Dedifferentiated amniotic fluid mesenchymal stem cell (primary cell): Measurements from ENCODE around the gene CDK5RAP2.
A peak's percentile ranks its signal among the peaks of the same experiment; 100 is the strongest.
"Not testable (repeated sequence)": the region's sequence is repeated elsewhere in the genome, so short reads cannot be mapped to it uniquely, and the experiment has no call there.

Experiments
- DNase-seq: peaks from one replicate; pipeline ENCODE4 v3.0.0-alpha.2; 2016; ENCODE audit errors: extremely low spot score

Gene CDK5RAP2

DNA sequence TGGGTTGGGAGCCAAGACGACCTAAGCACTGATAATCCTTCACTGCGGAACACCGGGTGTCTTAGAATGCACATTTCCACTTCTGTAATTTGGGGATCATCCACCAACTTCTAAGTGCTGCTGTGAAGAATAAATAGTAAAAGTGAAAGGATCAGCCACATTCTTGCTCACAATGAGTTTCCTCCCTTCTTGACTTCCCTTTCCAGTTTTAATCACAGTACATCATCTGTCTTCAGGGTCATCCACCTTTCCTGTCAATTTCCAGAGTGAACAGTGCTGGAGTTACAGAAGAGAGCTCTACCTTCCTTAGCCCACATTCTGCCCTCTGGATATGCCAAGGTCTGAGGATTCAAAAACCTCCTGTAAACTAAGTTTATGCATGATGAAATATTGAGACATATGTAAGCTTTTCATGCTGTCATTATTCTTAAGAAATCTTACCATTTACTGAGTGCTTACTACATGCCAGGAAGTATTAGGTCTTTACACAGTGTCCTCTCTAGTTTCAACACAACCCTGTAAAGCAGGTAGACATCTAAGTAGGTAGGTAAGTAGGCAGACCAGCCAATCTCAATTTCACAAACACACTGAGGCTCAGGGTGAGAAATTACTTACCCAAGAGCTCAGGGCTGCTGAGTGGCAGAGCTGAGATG lies 105.2 kb downstream of the CDK5RAP2 start:
- peak; percentile 76 for DNase-seq

DNA sequence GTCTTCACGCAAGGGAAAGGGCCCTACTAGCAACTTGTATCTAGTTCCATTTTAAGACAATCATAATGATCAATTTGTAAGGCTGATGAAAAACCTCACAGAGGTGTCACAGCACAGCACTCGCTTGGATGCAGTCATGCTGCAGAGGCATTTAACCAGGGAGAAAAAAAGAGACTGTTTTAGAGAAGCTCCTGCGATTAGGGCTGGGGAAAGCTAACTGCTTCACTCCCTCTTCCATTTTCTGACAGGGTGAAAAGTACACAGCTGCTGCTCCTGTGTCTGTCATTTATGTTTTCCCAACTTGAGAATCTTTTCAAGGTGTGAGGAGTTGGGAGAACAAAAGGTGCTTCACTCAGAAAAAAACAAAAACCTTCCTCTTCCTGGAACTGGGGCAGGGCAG lies 106.4 kb downstream of the CDK5RAP2 start:
- DNase-seq, result no peak

DNA sequence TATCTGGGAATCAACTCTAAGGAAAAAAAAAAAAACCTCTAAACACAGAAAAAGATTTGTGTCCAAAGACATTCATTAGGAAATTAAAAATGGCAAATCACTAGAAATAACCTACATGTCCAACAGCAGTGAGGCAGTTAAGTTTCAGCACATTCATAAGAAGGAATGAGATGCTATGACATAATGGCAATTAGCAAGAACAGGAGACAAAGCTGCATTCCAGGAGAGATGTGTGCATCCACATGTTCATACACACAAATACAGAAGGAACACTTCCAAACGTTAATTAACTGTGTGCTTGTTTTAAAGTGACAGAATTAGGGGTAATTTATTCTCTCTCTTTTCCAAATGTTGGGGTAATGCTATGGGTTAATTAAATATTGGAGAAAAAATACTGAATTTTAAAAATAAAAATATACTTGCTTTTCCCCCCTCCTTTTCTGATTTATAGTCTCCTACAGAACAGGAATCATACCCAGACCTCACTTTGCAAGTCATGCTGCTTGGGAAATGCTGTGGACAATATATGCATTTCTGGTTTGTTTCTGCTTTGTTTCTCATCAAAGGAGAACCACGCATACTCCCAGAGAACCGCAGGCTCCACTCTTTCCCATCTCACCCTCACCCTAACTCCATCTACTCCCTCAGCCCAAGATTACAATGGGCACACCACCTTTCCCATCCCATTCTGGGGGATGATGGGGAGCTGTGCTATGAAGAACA lies 114.1 kb downstream of the CDK5RAP2 start:
- no peak for DNase-seq

DNA sequence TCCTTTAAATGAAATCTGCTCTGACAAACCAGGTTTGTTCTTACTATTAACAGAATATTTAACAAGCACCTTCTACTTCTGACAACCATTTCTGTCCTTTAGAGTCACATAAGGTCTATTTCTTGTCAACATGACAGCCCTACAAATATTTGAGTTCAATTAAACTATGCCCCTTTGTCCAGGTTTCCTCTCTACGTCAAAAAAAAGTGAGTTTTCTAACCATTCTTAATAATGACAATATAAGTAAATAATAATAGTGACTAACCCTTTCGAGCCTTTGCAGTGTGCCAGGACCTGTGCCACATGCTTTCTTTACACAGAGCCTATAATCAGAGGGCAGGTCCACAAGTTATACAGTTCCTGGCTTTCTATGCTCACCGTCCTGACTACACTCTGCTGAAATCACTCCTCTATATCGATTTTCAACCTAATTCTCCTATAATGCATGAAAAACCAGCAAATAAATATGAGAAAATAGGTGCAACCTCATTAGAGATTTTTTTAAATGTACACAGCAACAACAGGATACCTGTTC lies 115.0 kb downstream of the CDK5RAP2 start:
- DNase-seq, result no peak

DNA sequence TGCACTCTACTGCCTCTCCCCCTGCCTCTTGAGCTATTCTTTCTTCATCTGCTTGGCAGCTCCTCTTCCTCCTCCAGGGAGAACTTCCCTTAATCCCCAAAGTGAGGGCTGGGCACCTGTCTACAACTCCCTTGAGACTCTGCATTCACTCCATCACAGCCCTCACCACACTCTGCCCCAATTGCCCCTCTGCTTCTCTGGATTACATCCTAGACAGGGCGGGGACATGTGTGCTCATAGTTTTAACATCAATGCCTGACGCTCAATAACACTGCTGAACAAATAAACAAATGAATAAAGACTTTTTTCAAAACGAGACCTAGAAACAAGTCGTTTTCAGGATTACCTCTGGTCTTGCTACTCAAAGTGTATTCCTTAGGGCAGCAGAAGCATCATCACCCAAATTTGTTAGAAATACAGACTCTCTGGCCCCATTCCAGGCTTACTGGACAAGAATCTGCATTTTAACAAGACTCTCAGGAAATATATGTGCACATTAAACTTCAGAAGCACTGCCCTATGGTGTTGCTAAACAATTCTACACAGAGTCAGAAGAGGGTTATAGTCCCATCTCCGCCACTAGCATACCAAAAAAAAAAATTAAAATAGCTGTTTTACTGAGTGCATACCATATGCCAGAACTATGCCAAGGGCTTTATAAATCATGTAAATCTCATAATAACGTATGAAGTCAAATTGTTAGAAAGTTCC lies 115.6 kb downstream of the CDK5RAP2 start:
- no peak for DNase-seq

DNA sequence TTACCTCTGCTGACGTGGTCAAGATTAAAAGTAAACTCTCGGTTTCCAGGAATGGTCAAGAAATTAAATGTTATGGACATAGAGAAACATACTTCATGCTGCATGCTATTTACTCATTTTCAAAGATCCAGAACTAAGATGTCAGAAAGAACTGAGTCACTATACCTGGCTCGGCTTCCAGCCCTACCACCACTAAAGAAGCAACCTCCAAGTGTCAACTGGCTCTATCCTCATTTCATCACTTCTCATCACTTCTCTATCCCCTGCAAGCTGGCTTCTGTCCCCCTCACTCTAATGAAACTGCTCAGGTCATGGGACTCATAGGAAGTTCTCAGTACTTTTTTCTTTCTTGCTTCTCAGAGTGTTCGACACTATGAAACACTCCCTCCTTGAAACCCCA lies 116.2 kb downstream of the CDK5RAP2 start:
- no peak for DNase-seq

DNA sequence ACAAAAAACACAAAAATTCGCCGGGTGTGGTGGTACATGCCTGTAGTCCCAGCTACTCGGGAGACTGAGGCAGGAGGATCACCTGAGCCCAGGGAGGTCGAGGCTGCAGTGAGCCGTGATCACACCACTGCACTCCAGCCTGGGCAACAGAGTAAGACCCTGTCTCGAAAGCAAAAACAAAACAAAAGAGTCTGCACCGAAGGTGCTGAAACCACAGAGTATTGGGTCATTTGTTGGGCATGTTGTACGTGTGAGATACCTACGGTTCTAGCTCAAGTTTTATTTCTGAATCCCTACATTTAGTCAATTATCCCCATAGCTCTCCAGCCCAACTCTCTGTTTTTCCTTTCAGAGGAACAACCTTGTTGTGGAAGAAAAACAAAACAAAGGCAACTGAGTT lies 118.3 kb downstream of the CDK5RAP2 start:
- DNase-seq, result not testable (repeated sequence)

DNA sequence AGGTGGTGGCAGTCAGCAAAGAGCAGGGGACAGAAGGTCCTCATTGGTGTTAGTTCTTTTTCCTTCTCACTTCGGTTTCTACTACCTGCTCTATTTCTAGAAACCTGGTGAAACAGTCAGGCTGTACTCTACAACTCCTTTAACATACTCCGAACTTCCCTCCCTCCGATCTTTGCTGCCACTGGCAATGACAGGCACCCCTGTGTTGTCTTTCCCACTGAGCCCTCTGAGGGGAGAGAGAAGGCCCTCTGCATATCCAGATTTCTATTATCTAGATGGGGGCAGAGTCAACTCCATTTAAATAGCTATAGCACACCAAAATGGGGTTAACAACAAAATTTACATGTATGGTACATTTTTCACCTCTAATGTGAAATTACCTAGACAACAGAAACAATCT lies 123.7 kb downstream of the CDK5RAP2 start:
- no peak for DNase-seq

DNA sequence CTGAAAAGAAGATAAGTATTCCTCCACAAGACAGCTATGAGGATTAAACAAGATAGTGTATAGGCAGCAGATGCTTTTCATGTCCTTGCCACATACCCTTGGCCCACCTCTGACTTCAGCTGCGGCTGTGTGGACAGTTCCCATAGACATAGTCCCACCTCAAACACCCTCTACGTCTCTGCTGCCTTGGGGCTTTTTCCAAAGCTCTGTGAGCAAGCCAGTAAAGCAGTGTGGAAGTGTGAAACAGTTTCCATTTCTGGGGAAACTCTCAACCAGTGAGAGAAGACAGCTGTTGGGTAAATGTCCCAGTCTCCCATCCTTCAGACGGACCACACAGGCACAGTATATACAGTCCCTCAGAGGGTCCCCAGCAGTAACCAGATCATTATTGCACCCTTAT lies 125.5 kb downstream of the CDK5RAP2 start:
- no peak for DNase-seq

DNA sequence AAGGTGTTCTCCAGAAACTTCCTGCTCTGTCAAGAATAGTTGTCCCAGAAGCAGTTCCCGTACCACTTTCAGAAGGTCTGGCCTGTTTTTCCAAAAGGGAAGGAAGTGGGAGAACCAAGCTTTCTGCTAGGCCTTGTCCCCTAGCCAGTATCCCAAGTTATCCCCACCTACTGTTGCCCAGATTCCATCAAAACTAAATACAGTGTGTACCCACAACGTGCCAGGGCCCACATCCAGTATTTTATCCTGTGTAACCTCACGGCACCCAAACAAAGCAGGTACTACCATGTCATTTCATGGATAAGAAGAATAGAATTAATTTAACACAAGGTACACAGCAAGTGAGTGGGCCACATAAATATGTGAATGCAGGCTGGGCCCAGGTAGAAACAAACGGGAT lies 126.2 kb downstream of the CDK5RAP2 start:
- no peak for DNase-seq

DNA sequence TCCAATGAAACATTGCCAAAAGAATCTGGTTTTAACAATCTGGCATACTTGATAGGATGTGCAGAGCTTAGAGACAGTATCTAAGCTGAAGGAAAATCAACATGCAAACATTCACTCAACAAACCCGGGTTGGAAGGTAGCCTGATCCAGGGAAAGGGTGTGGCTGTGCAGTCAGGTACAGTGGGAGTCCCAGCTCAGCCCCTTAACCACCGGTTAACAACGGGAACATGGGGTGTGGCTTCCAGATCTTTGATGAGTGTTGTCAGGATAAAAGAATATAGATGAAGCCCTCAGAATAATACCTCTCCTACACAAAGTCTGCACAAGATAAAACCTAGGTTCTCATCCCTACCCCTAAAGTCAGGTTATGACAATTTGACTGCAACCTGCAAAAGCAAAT lies 127.3 kb downstream of the CDK5RAP2 start:
- no peak for DNase-seq

DNA sequence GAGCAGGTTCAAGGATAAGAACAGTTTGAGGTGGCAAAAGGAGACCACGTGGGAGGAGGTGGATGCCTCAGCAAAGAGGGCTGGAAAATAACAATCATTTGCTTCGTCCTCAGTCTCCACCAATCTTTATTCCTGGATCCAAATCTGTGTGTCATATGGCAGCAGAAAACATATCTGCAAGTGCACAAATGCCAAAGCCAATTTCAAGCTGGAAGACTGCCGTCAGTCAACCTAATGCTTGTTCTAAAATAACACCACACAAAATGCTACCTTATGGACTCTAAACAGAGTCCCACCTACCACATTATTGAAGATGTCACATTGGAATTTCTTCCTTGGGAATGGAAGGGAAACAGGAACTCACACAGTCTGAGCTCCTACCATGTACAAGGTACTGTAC lies 129.1 kb downstream of the CDK5RAP2 start:
- DNase-seq, result no peak

DNA sequence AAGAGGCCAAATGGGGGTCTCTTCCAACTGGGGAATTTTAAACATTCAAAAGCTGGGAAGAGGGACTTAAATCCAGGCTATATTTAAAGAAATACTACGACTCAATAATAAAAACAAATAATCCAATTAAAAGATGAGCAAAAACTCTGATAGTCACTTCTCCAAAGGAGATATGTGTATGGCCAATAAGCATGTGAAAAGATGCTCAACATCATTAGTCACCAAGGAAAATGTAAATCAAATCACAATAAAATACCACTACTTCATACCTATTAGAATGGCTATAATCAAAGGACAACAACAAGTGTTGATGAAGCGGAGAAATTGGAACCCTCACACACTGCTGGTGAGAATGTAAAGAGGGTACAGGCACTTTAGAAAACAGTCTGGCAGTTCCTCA lies 130.4 kb downstream of the CDK5RAP2 start:
- no peak for DNase-seq

DNA sequence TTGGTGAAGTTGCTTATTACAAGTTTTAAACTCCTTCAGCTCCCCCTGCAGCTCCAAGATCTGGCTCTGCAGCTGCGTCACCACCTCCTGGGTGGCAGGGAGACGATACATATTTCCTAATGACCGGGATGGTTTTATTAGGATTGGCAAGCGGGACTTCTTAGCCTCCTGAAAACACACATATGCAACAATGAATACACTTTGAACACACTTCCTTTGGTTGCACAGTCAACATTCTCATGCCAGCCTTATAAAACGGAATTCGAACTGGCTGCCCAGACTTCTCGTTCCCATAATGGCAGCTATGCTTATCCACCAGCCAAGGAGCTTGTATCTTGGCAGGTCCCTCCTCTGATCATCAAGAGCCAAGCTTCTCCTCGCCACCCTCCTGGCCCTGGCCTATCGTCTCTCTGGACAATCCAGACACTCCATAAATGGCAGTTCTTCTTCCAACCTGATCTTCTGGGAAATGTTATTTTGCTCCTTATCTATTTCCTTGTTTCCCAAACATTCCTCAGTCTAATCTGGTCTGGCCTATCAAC lies 131.9 kb downstream of the CDK5RAP2 start:
- DNase-seq, result no peak

DNA sequence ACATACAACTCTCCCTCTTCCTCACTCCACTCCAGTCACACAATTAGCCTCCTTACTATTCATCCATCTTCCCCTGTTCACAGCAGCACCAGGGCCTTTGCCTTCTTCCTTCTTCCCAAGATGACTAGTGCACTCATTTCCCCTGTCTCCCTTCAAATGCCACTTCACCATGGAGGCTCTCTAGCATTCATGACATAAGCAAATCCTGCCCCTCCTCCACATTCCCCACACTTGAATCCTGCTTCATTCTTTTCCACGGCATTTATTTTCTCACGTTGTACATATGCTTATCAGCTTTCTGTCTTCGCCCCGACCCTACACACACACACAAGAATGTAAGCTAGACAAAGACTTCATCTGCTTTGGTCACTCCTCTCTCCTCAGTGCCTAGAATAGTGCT lies 133.3 kb downstream of the CDK5RAP2 start:
- DNase-seq, result no peak

DNA sequence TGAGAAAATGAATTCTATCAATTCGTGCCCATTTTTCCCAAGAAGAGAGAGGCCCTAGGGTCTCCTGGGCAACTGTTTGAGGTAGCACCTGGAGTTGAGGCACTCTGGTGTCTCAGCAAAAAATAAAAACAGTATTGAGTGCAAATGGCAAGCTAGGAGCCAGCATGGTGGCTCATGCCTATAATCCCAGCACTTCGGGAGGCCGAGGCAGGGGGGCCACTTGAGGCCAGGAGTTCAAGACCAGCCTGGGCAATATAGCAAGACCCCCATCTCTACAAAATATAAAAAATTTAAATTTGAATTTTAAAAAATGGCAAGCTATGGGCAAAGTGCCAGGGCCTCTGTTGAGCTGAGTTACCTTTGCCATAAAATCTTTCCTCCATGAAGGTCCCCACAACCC lies 136.0 kb downstream of the CDK5RAP2 start:
- DNase-seq, result no peak

DNA sequence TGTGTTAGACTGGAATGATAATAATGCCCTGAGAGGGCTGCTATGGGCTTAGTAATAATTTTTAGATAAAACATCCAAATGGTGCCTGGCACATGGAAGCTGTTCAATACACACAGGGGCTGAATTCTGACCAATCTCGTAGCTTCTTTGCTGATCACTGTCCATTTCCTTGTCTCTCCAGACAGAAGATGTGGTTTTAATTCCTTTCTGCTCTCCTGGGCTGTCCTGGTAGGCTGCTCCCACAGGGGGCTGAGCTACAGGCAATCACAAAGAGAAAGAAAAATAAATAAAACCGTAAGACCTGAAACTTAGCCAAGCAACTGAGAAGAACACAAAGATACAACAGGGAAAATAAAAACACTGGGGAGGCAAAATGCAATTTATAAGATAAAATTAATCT lies 136.5 kb downstream of the CDK5RAP2 start:
- peak; percentile 51 for DNase-seq

DNA sequence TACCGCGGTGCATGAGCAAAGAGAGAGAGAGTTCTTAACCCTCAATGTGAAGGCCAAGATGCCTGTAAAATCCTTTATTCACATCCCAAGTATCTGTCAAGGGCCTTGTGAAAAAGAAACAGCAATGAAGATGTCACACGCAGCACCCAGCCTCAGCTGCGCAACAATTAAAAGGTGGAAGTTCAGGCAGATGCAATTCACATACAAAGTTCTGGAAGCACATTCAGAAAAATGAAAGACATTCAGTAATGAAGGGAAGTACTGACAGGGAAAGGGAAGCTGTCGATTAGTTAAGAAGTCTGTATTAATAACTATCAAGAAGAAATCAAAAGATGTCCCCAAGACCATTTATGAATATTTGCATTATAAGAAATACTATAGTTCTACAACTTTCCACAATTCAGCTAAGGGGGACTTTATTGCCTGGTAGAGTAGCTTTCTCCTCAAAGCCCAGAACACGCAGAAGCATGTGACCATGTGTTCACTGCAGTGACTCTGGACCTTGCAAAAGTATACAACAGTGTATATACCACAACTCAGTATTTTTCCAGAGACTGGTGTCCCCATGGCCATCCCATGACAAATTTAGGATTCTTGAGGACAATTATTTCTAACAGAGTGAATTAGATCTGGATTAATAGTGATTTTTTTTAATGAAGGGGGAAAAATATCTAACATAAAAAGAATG lies 137.5 kb downstream of the CDK5RAP2 start:
- DNase-seq, result no peak

DNA sequence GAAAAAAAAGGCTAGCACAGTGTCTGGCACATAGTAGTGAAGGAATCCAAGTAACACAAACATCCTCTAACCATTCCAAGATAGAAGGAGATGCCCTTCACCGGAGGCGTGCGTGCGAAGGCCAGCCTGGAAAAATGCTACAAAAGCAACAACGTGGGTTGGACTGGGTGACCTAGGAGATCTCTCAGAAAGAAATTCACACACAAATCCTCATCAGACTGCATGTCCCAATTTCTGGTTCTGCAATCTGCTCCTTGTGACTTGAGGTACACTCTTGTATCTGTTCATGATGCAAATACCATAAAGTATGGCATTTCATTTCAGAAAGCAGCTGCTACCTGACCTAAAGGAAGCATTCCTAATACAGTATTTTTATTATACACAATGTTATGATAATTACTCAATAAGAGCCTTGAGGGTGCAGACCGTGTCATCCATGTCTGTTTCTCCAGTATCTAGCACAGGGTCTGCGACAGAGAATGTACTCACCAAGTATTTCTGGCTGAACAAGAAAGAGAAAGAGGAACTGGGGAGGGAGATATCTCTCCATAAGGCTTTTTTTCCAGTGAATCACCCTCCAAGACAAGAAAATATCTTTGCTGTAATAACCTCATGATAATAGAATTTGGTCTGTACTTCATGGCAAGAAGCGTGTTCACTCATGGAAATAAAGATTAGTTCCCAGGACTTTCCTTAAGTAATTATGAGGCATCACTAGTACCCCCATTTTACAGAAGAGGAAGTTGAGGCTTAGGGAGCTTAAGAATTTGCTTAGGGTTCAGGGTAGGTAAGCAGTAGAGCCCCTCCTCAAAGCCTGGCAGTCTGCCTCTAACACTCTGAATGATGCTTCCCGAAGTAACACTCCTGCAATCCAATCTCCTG lies 138.3 kb downstream of the CDK5RAP2 start:
- DNase-seq, result peak; percentile 68

DNA sequence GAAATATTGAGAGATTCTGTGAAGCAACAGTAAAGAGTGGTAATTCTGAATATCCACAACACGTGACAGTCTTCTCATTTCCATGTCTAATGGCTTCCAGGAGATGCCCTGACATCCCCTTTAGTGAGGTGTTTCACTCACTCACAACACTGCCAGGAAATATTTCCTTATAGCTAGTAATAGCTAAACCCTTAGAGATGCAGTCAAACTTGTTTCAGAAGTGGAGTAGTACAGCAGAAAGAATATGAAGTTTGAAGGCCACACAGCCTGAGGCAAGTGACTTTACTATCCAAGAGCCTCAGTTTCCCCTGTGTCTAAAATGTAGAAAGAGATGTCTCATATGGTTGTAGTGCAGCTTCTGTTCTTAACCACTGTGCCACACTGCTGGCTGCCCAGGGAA lies 139.2 kb downstream of the CDK5RAP2 start:
- DNase-seq, result no peak

DNA sequence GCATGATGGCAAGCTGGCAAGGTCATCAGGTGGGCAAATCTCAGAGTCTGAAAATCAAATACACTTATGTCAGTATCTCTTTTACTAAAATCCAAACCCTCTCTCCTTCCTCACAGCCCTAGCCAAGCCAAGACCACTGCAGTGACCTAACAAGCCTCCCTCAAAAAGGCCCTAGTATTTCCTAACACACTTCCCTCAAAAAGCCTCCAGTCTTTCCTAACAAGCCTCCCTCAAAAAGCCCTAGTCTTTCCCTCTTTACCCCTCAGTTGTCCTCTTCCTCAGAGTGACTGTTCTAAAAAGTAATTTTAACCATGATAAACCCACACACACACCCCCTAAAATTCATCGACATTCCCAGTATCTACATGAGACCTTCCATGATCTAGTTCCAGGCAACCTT lies 140.0 kb downstream of the CDK5RAP2 start:
- DNase-seq, result no peak
